Gastrocnemius medialis (tissue), 4 donors: ENCODE results near the gene SMG7.

Experiments
- POLR2A ChIP-seq, 2 donors: fragments of 450-650 bp; IDR thresholded peaks; one replicate each; pipeline ENCODE4 v1.6.1; 2017; ENCODE audit warnings: antibody characterized with exemption in 2 of 2, mild to moderate bottlenecking in 2 of 2, moderate library complexity in 2 of 2
- TF ChIP-seq, protein P1 (sequence below), 5 experiments: fragments of 450-650 bp in 3 of 5; fragments of 200-600 bp in 2 of 5; sonication (generic) in 2 of 5; IDR thresholded peaks in 4 of 5; conservative IDR thresholded peaks in 1 of 5; 1 replicate in 4 of 5; 2 replicates in 1 of 5; pipeline ENCODE4 v1.5.1; 2016 to 2019; ENCODE audit warnings: antibody characterized with exemption in 5 of 5, mild to moderate bottlenecking in 3 of 5, moderate library complexity in 3 of 5

DNA sequence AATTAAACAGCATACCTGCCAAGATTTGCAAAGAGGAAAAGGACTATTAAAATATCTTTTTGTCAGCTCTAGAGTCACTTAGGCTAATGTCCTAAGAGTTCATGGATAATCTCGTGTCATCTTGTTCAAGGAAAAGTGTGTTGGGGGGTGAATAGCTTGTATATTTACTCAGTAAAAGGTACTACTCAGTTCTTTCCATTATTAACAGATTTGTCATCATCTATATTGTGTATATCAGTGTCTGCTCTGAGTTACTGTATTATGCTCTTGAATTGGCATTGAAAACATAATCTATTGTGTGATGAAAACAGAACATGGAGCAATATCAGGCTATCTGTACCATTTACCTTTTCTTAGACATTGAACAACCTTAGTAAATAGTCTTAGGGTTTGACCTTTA, 41.9 kb downstream of the SMG7 start:
- TF ChIP-seq, protein P1, sequence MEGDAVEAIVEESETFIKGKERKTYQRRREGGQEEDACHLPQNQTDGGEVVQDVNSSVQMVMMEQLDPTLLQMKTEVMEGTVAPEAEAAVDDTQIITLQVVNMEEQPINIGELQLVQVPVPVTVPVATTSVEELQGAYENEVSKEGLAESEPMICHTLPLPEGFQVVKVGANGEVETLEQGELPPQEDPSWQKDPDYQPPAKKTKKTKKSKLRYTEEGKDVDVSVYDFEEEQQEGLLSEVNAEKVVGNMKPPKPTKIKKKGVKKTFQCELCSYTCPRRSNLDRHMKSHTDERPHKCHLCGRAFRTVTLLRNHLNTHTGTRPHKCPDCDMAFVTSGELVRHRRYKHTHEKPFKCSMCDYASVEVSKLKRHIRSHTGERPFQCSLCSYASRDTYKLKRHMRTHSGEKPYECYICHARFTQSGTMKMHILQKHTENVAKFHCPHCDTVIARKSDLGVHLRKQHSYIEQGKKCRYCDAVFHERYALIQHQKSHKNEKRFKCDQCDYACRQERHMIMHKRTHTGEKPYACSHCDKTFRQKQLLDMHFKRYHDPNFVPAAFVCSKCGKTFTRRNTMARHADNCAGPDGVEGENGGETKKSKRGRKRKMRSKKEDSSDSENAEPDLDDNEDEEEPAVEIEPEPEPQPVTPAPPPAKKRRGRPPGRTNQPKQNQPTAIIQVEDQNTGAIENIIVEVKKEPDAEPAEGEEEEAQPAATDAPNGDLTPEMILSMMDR (IDR thresholded peaks at IDR 0.05 in 4 of 5, conservative IDR thresholded peaks at IDR 0.05 in 1 of 5), result no peak
- no peak for TF ChIP-seq POLR2A (IDR thresholded peaks at IDR 0.05)
